ENCODE data around the gene NR2F1.

The NR2F1 gene

DNA sequence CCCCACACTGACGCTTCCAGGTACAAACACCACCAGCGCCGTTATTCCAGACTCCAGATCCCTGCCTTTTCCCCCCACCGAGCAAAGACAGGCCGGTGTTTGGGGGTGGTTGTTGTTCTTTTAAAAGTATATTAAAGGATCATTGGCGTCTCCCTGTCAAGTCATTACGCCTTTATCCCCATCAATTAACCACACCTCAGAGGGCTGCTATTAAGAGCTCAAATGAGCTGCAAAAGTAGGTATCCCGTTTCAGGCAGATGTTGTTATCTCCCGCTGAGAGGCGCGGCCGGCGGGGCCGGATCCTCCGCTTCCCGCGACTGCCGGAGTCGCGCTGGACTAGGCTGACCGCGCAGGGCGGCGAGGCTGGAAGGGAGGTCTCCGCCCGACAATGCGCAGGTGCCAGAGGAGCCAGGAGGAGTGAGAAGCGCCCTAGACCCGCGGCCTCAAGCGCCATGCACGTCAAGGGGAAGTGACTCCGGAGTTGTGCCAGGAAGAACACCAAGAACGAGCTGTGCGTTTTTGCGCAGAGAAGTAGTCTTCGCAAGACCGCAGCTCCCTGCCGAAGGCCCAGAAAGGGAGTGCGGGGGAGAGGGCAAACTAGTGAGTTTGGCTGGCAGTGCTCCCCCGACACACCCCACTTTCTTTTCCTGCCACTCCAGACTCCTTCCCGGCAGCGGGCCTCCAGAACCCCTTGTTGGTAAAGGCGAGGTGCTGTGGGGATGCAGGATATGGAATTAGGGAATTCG is 10.2 kb upstream of the NR2F1 start:
- H3K27me3 ChIP-seq (ENCODE audit: control insufficient read depth, insufficient read depth, low read length), result no peaks in the 10 kb centered on the region
- H3K9me3 ChIP-seq (replicated peaks; ENCODE audit: low read length), result no peaks in the 10 kb centered on the region
- peaks cover 26% of the 10 kb centered on the region for H3K4me1 ChIP-seq (ENCODE audit: control insufficient read depth, insufficient read depth, low read length)
- peak overlapping the region; percentile 37 for H3K9ac ChIP-seq (ENCODE audit: low read depth, low read length)
- H3K4me2 ChIP-seq (ENCODE audit: low read length), result peak overlapping the region; percentile 78
- H3K4me3 ChIP-seq (ENCODE audit: low read length), result peak overlapping the region; percentile 56
- peaks cover 47% of the 10 kb centered on the region for H3K36me3 ChIP-seq (ENCODE audit: insufficient read depth, low read length)

DNA sequence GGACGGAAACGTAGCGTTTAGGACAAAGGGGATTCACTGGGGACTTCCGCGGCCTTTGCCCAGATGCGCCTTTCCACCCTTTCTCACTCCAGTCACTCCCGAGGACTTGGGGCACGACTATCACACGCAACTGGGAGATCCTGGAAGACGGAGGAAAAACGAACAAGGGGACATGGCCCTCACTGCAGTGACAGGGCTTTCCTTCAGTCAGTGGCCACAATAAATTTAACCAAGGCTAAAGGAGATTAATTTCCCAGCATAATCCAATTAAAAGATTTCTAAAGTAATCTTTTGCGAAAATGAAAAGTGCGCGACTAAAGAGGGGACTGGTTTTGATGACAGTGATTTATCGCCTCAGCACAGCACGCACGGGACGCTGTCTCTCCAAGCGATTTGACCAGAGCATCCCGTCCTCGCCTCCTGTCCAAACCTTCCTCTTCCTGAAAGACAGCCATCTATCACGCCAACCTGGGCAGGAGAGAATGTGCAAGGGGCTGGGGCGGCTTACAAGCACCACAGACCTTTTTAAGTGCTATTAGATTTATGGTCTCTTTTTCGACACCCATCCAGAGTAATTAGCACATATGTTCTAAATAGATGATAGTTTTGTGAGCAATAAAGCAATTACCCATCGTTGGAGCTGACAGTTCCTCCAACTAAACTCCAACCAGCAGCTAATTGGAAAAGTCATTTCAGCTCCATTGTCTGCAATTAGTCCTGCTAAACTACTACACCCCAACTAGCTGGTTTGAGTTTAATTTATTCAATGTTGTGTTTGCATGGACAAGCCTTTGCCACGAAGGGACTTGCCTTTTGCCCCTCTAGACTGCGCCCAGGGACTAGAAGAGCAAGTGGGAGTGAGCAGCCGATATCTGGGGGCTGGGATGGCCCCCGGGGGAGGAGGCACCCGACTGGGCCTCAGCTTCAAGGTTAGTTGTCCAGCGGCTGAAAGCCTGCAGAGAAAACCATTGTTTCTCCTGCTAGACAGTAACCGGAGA is 9.4 kb upstream of the NR2F1 start:
- Histone ChIP-seq H3K27me3 (ENCODE audit: control insufficient read depth, insufficient read depth, low read length) (no peaks in the 10 kb centered on the region), H3K4me3 (ENCODE audit: low read length) (no peak overlapping the region), H3K9me3 (replicated peaks; ENCODE audit: low read length) (no peaks in the 10 kb centered on the region), H3K36me3 (ENCODE audit: insufficient read depth, low read length) (peaks cover 49% of the 10 kb centered on the region), H3K4me1 (ENCODE audit: control insufficient read depth, insufficient read depth, low read length) (peaks cover 32% of the 10 kb centered on the region), H3K9ac (ENCODE audit: low read depth, low read length) (no peak overlapping the region), H3K4me2 (ENCODE audit: low read length) (peak overlapping the region; percentile 78)

DNA sequence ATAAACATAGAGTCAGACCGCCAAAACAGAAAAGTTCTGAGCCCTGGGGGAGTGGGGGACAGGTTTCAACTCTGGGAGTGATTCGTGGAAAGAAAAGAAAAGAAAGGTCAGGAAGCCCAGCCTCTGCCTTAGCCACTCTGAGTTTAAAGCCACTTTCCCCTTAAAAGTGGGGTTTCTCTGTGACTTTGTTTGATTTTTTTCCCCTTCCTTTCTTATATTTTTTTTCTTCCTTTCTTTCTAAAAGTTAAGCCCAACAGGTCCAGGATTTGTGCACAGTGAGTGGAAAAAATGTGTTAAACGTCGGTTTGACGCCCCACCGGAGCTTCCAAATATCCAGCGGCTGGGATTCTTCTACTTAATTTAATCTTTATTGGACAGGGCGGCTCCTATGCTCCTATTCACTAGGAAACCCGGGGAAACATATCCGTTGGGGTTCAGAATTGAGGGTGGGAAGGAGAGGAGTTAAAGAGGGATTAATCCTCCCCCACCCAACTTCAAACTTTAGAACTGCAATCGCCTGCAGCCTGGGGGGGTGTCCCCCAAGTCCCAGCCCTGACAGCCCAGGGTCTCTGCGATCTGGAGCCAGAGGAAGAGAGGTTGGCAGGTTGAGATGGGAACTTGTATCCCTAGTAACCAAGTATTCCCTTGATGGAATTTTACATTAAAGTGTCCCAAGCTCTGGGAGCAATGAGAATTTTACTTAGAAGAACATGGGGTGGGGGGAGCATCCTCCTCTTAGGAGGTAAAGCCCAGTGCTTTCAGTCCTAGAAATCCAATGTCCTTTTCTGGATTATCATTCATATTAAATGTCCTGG is 8.3 kb upstream of the NR2F1 start:
- H3K27me3 ChIP-seq (ENCODE audit: control insufficient read depth, insufficient read depth, low read length), result no peaks in the 10 kb centered on the region
- no peaks in the 10 kb centered on the region for H3K9me3 ChIP-seq (replicated peaks; ENCODE audit: low read length)
- peaks cover 48% of the 10 kb centered on the region for H3K36me3 ChIP-seq (ENCODE audit: insufficient read depth, low read length)
- peaks cover 38% of the 10 kb centered on the region for H3K4me1 ChIP-seq (ENCODE audit: control insufficient read depth, insufficient read depth, low read length)
- no peak overlapping the region for H3K4me3 ChIP-seq (ENCODE audit: low read length)
- H3K4me2 ChIP-seq (ENCODE audit: low read length), result no peak overlapping the region
- H3K9ac ChIP-seq (ENCODE audit: low read depth, low read length), result no peak overlapping the region

DNA sequence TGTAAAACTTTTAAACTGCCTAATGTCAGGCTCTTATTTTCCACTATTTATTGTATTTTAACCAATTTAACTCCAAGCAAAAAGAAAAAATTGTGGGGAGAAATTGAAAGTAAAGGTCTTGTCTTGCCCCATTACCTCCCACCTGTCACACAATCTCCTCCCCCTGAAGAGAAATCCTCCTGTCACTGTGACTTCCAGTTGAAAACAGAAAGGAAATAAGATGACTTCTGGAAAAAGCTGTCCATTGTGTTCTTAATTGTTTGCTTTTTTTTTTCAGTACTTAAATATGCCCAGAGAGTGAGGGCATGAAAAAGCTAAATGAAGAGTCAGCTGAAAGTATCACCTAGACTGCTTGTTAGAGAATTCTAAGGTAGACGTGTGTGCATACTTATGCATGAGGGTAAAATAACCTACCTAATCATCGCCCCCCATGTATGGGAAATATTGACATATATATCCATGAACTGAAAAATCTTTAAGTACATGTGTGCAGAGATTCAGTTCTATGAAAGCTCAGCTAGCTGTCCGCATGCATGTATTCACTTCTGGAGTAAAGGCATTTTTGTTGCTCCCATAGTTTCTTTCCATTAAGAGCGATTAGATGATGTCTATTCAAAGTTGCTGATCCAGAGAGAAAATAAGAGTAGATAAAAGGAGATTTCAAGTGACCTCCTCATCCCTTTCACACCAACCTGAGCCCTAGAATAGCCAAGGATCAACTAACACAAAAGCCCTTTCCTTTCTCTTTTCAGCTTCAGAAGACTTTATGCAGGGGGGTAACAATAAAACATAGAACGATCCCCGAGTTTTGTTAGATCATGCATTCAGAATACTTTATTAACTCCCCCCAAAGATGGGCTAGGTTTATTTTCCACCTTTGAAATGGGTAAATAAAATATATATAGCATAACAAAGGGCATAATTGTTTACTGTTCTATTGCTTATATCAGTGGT is 7.3 kb upstream of the NR2F1 start:
- H3K9ac ChIP-seq (ENCODE audit: low read depth, low read length), result no peak overlapping the region
- H3K4me2 ChIP-seq (ENCODE audit: low read length), result no peak overlapping the region
- no peaks in the 10 kb centered on the region for H3K9me3 ChIP-seq (replicated peaks; ENCODE audit: low read length)
- no peaks in the 10 kb centered on the region for H3K27me3 ChIP-seq (ENCODE audit: control insufficient read depth, insufficient read depth, low read length)
- no peak overlapping the region for H3K4me3 ChIP-seq (ENCODE audit: low read length)
- peaks cover 38% of the 10 kb centered on the region for H3K4me1 ChIP-seq (ENCODE audit: control insufficient read depth, insufficient read depth, low read length)
- H3K36me3 ChIP-seq (ENCODE audit: insufficient read depth, low read length), result peaks cover 38% of the 10 kb centered on the region

DNA sequence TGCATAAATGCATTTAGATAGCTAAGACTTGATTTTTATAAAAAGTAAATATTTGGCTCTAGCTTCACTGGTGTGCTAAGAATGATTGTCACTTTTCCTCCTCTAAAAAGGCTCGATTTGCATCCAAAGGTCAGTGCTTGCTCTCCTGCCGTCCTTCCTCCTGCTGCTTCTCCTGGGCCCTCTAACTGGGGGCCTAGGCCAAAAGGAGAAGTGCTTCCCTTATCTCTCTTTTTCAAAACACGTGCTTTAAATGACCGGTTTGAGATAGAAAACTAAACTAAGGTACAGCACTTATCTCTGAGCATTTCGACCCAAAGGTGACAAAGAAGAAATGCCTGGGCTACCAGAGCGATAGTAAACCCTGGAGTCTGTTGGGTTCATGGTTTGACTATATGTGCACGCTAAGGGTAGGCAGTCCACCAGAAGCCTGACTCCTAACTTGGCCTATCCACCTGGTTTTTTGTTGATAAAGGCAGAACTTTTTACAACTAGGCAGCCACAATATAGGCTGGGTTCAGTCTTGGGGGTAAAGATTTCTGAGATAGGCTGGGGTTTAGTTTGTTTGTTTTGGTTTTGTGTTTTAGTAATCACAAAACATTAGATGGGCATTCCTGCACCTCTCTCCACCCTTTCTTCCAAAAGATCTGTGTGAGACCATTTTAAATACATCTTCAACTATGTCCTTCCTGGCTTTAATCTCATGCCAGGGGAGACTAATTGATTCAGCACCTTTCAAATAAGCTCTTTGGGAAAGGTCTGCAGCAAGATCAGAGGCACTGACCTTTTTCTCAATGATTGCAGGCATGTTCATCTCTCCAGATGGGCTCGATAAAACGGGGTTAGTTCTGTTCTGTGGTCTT is 5.8 kb upstream of the NR2F1 start:
- no peaks in the 10 kb centered on the region for H3K9me3 ChIP-seq (replicated peaks; ENCODE audit: low read length)
- no peak overlapping the region for H3K9ac ChIP-seq (ENCODE audit: low read depth, low read length)
- H3K4me1 ChIP-seq (ENCODE audit: control insufficient read depth, insufficient read depth, low read length), result peaks cover 35% of the 10 kb centered on the region
- H3K4me3 ChIP-seq (ENCODE audit: low read length), result no peak overlapping the region
- peaks cover 30% of the 10 kb centered on the region for H3K36me3 ChIP-seq (ENCODE audit: insufficient read depth, low read length)
- H3K4me2 ChIP-seq (ENCODE audit: low read length), result no peak overlapping the region
- no peaks in the 10 kb centered on the region for H3K27me3 ChIP-seq (ENCODE audit: control insufficient read depth, insufficient read depth, low read length)

DNA sequence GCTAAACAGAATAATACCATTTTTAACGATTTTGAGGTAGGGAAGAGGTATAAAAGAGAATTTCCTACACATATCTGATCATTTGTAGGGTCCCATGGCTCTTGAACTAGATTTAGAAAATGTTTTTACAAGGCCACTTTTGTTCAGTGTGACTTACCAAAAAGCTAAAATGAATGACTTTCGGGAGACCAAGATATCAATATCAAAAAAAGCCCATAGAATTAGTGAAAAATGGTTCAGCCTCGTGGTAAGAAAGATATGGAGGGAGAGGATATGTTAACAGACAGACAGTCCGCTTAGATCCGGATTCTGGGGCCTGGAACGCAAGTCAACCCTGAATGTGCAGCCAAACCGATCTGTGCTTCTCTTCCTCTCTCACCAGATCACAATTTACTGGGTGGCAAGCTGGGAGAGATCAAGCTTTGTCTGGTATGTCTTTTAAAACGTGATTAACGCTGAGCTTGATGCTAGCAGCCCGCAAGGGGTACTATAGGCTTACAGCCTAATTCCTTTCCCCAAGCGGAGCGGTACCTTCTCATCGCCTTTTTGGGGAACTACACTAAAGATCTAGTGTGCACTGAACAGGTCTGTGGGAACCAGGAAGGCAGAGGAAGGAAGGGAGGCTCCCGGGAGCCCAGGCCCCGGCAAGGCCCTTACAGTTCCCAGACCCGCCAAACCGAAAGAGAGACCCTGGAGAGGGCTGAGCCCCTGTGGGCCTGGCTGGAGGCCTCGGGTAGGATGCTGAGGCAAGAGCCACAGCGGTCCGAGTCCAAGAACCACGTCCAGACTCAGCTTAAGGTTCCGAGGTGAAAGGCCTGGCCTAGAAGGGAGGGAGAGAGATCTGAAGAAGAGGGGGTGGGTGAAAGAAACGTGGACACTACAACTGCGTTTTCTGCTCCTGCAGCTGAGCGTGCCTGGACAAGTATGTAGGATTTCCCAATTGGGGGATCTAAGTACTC is 4.9 kb upstream of the NR2F1 start:
- H3K4me1 ChIP-seq (ENCODE audit: control insufficient read depth, insufficient read depth, low read length), result peaks cover 26% of the 10 kb centered on the region
- peak overlapping the region; percentile 96 for H3K4me2 ChIP-seq (ENCODE audit: low read length)
- H3K27me3 ChIP-seq (ENCODE audit: control insufficient read depth, insufficient read depth, low read length), result no peaks in the 10 kb centered on the region
- peak overlapping the region; percentile 80 for H3K9ac ChIP-seq (ENCODE audit: low read depth, low read length)
- H3K36me3 ChIP-seq (ENCODE audit: insufficient read depth, low read length), result peaks cover 22% of the 10 kb centered on the region
- peak overlapping the region; percentile 95 for H3K4me3 ChIP-seq (ENCODE audit: low read length)
- H3K9me3 ChIP-seq (replicated peaks; ENCODE audit: low read length), result no peaks in the 10 kb centered on the region

DNA sequence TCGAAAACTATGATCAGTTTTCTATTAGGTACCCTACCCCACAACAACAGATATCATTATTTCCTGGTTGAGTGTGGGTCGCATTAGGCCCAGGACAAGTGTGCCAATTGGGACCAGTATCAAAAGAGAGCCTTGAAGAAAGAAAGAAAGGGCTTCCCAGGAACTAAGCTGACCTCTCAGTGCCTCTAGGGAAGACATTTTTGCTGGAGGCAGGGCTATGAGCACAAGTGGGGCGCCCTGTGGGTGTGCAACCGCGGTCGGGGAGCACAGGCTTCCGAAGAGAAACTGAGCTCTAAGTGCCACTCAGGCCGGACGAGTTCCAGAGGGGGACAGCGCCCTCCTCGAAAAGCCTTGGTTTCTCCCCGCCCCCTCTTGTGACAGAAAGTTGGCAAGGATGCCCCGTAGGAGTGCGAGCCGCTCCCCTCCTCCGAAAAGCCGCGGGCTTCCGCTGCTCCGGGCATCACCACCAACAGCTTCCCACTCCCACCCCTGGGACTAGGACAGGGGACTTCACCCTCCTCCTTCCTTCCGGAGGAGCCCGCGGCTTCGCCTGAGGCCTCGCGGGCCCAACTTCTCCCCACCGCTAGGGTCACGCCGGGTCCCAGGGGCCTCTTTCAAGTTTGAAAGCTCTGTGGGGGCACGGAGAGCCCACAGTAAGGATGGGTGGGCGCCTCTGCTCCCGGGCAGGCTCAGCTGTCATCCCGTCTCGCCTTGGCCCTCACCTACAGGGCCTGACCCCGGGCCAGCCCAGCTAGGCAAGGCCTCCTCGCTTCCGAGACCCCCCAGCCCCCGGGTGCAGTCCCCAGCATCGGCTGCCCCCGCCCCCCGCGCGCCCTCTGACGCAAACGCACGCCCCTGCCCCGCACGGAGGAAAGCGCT is 4.0 kb upstream of the NR2F1 start:
- Histone ChIP-seq H3K27me3 (ENCODE audit: control insufficient read depth, insufficient read depth, low read length) (no peaks in the 10 kb centered on the region), H3K4me1 (ENCODE audit: control insufficient read depth, insufficient read depth, low read length) (peaks cover 24% of the 10 kb centered on the region), H3K36me3 (ENCODE audit: insufficient read depth, low read length) (peaks cover 13% of the 10 kb centered on the region), H3K4me3 (ENCODE audit: low read length) (peak overlapping the region; percentile 95), H3K9ac (ENCODE audit: low read depth, low read length) (peak overlapping the region; percentile 98), H3K4me2 (ENCODE audit: low read length) (peak overlapping the region; percentile 96), H3K9me3 (replicated peaks; ENCODE audit: low read length) (no peaks in the 10 kb centered on the region)

DNA sequence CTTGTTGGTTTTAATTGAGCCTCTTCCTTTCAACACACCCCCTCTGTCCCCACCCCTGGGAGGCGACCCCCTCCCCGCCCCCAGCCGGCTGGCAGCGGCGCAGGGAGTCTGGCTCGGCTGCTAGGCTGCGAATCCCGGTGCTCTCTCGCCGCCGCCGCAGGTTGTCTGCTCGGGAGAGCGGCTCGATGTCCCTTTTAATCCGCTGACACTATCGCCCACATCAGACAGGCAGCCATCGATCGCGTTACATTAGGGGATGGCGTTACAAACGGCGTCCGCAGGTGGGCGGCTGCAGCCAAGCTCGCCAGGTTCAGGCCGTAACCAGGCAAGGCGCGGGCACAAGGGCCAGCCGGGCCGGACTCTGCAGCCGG is 3.3 kb upstream of the NR2F1 start:
- Histone ChIP-seq H3K27me3 (ENCODE audit: control insufficient read depth, insufficient read depth, low read length) (no peaks in the 10 kb centered on the region), H3K4me2 (ENCODE audit: low read length) (peak overlapping the region; percentile 96), H3K4me3 (ENCODE audit: low read length) (peak overlapping the region; percentile 95), H3K4me1 (ENCODE audit: control insufficient read depth, insufficient read depth, low read length) (peaks cover 24% of the 10 kb centered on the region), H3K9ac (ENCODE audit: low read depth, low read length) (peak overlapping the region; percentile 98), H3K9me3 (replicated peaks; ENCODE audit: low read length) (no peaks in the 10 kb centered on the region), H3K36me3 (ENCODE audit: insufficient read depth, low read length) (peaks cover 8% of the 10 kb centered on the region)

All from skeletal muscle satellite cell (primary cell).